ENCODE measurements around the gene MAP3K20. TPM values are rescaled to one million over a fixed set of nuclear protein-coding genes. Genes with fewer than 3 reads are reported as not detected.

MAP3K20 gene
- total and polyA plus RNA-seq, 2 donors (not counting 3 experiments of a cell fraction or from before 2014, with no cell fraction given): 7.8 to 31.5 TPM

- Histone ChIP-seq H3K79me2 (ENCODE audit: control insufficient read depth, insufficient read depth, low read length) (peaks cover 1% of the 10 kb centered on the region), H3K9me3 (replicated peaks; ENCODE audit: control insufficient read depth, insufficient read depth, low read length) (no peaks in the 10 kb centered on the region), H3K27me3 (ENCODE audit: control insufficient read depth in 2 of 2, insufficient read depth in 2 of 2, low read length in 2 of 2) (no peaks in the 10 kb centered on the region), H2AFZ (ENCODE audit: low read depth, low read length) (no peak overlapping the region), H3K27ac (ENCODE audit: insufficient read depth, low read depth, low read length) (peak overlapping the region; percentile 36), H3K9ac (replicated peaks; ENCODE audit: extremely low read depth, insufficient read depth, low read length) (no peak overlapping the region), H3K36me3 (ENCODE audit: control insufficient read depth in 2 of 2, extremely low read depth in 1 of 2, insufficient read depth in 2 of 2, low read length in 2 of 2) (no peaks in the 10 kb centered on the region), H3K4me2 (ENCODE audit: insufficient read depth, low read length) (peak overlapping the region; percentile 60), H4K20me1 (replicated peaks; ENCODE audit: control insufficient read depth, extremely low read depth, insufficient read depth, low read length) (no peaks in the 10 kb centered on the region), H3K4me3 (replicated peaks in 1 of 3; ENCODE audit: insufficient read depth in 1 of 3, low read depth in 1 of 3, low read length in 3 of 3) (no peak overlapping the region), H3K4me1 (ENCODE audit: control insufficient read depth, extremely low read depth, insufficient read depth, low read length) (peaks cover 18% of the 10 kb centered on the region), H3K9me1 (replicated peaks; ENCODE audit: control insufficient read depth, extremely low read depth, insufficient read depth, low read length) (no peaks in the 10 kb centered on the region)
- no peak for TF ChIP-seq FOS (IDR thresholded peaks at IDR 0.05; ENCODE audit: borderline replicate concordance, insufficient read depth, low read length)
- TF ChIP-seq POLR2AphosphoS5 (IDR thresholded peaks at IDR 0.05; ENCODE audit: insufficient read depth, low read depth, low read length): no peak
- TF ChIP-seq GATA2 (IDR thresholded peaks at IDR 0.05; ENCODE audit: insufficient read depth, insufficient read length, low read depth, low read length): no peak
- no peak for TF ChIP-seq JUN (IDR thresholded peaks at IDR 0.05; ENCODE audit: borderline replicate concordance, insufficient read depth, insufficient read length, low read depth)
- no peak for TF ChIP-seq POLR2A (IDR thresholded peaks at IDR 0.05; ENCODE audit: low read depth, low read length)
- TF ChIP-seq MYC (IDR thresholded peaks at IDR 0.05; ENCODE audit: low read depth, low read length): no peak
- TF ChIP-seq EZH2 (IDR thresholded peaks at IDR 0.05; ENCODE audit: borderline replicate concordance, low read depth, low read length, severe bottlenecking): no peak
- no peak for TF ChIP-seq CTCF (IDR thresholded peaks at IDR 0.05; ENCODE audit: extremely low read depth in 1 of 2, insufficient read depth in 1 of 2, low read depth in 1 of 2, low read length in 2 of 2)
- TF ChIP-seq, protein P1, sequence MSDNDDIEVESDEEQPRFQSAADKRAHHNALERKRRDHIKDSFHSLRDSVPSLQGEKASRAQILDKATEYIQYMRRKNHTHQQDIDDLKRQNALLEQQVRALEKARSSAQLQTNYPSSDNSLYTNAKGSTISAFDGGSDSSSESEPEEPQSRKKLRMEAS (IDR thresholded peaks at IDR 0.05; ENCODE audit: insufficient read depth, insufficient read length): no peak
- intact Hi-C loops (cut with micrococcal nuclease): no loop called here
- CTCF ChIA-PET: interaction anchor here (1.4 to 3.5 kb wide), 3 partner anchors 27 to 123 kb away, joined by 4 to 20 read pairs (median 5); no protein-coding TSS in a partner anchor
- POLR2A ChIA-PET: no interaction called here
- DNase-seq (ENCODE audit: low read depth, low spot score): no peak
- no peak for FAIRE-seq
- no TSS peak for BruUV-seq (replicated peaks)
- dilution Hi-C loops (cut with MboI; ENCODE audit: extremely low pct_ligation_motif_present, low sequenced_read_pairs): no loop called here
These were observed 75.3 kb downstream of the MAP3K20 start for GRCh38 chr2:173150963-173151362.
